ENCODE data around the gene MRC1.

- no peak for TF ChIP-seq CTCF (IDR thresholded peaks at IDR 0.05)
- no peak for TF ChIP-seq EZH2 (IDR thresholded peaks at IDR 0.05; ENCODE audit: borderline replicate concordance, insufficient read depth, low read depth, low read length, poor library complexity, severe bottlenecking)
Observed at GRCh38 chr10:17816199-17816598, 7.1 kb downstream of the MRC1 start.

Measured in B cell (primary cell).